ENCODE results near the gene KBTBD12.

DNA sequence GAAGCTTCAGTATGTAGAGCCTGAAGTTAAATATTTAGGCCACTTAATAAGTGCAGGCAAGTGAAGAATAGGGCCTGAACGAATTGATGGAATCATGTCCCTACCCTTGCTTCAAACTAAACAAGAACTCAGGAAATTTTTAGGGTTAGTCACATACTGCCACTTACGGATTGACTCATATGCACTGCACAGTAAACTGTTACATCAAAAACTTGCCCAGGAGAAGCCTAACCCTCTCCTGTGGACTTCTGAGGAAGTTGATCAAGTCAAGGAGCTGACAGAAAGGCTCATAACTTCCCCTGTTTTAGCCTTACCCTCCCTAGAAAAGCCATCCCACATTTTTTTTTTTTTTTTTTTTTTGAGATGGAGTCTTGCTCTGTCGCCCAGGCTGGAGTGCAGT is 20.6 kb upstream of the KBTBD12 start:
- TF ChIP-seq POLR2AphosphoS5 (IDR thresholded peaks at IDR 0.05; ENCODE audit: borderline replicate concordance, low read depth, low read length) = no peak
- TF ChIP-seq EZH2 (IDR thresholded peaks at IDR 0.05) = no peak
